ENCODE measurements around the gene HMGCL.

HMGCL gene

DNA sequence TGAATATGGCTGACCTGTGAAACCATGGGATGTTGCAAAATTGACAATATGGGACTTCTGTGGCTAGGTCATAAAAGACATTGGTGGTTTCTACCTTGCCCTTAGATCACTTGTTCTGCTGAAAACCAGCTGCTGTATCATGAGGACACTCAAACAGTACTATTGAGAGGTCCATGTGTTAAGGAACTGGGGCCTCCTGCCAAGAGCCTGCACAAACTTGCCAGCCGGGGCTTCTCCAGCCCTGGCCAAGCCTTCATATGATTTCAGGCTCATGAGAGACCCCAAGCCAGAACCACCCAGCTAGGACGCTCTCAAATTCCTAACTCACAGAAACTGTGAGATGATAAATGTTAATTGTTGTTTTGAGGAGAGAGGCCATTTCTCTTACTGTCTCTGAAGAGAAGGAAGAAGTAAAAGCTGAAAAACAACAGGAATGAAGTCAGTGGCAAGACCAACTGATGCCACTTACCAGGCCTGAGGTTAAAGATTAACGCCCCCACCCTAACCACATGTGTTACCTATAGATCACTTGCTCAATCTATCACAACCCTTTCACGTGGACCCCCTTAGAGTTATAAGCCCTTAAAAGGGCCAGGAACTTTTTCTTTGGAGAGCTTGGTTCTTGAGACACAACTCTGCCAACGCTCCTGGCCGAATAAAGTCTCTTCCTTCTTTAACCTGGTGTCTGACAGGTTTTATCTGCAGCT is 50.9 kb downstream of the HMGCL start:
- DNase-seq (ENCODE audit: low spot score), result no peak

DNA sequence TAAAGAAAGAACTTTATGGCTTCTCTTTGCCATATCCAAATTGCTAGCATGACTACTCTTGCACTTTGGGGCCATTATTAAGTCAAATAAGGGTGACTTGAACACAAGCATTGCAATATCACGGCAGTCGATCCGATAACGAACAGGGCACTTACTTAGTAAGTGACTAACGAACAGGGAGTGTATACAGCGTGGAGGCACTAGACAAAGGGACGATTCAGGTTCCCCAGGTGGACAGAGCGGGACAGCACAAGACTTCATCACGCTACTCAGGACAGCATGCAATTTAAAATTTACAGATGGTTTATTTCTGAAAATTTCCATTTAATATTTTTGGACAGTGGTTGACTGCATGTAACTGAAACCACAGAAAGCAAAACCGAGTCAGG is 52.4 kb downstream of the HMGCL start:
- DNase-seq (ENCODE audit: low spot score), result no peak

DNA sequence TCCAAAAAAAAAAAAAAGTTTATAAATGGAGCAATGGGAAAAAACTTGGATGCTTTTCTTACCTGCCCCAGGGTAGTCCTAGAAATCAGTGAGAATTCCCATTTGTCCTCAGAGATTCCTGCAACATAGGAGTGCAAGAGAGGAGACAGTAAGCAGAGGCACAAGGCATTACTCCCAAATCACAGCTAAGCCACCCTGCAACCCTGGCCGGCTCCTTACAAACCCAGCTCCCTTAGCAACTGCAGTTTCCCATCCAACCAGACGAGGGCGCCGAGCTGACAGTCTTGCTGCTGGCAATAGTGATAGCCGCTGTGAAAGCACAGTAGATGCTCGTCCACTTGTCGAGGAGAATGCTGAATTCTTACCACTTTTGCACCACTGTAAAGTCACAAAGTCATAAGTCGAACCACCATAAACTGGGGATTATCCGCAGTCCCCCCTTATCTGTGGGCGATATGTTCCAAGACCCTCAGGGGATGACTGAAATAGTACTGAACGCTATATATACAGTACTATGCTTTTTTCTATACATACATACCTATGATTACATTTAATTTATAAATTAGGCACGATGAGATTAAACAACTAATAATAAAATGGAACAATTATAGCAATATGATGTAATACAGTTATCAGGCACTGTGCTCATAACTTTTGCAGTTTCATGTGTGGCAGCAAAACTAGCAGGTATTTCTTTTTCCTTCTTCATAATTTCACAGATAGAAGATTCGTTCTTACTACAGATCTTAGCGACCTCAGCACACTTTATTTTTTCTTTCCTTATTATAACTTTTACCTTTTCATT is 53.0 kb downstream of the HMGCL start:
- DNase-seq (ENCODE audit: low spot score), result peak; percentile 91

- DNase-seq (ENCODE audit: low spot score), result no peak
Observed at GRCh38 chr1:23768733-23769132, 56.5 kb downstream of the HMGCL start.

GRCh38 chr1:23763041-23763577 is 62.1 kb downstream of the HMGCL start:
- DNase-seq (ENCODE audit: low spot score), result no peak

GRCh38 chr1:23759277-23759676 is 66.0 kb downstream of the HMGCL start:
- DNase-seq (ENCODE audit: low spot score), result no peak

GRCh38 chr1:23757812-23758211 is 67.4 kb downstream of the HMGCL start:
- DNase-seq (ENCODE audit: low spot score), result no peak

GRCh38 chr1:23756676-23757075 is 68.6 kb downstream of the HMGCL start:
- DNase-seq (ENCODE audit: low spot score), result no peak

GRCh38 chr1:23752909-23753308 is 72.3 kb downstream of the HMGCL start:
- DNase-seq (ENCODE audit: low spot score), result no peak

All from NAMALWA (cell line).